HFFc6 (cell line): ENCODE data around the gene CDH23. TPM values are rescaled to one million over a fixed set of nuclear protein-coding genes. Genes with fewer than 3 reads are reported as not detected.

ENCODE experiments used
- DNase-seq: peaks from one replicate; pipeline ENCODE4 v3.0.0-alpha.2; 2018
- H3K27ac Mint-ChIP-seq: 2 replicates; pipeline ENCODE4 v1.8.0; 2020; ENCODE audit warnings: mild to moderate bottlenecking, mixed read lengths
- H3K27me3 Mint-ChIP-seq: 2 replicates; pipeline ENCODE4 v1.8.0; 2021; ENCODE audit warnings: mild to moderate bottlenecking, moderate library complexity, mixed read lengths; ENCODE audit not compliant: insufficient read depth
- H3K36me3 Mint-ChIP-seq: 2 replicates; pipeline ENCODE4 v1.8.0; 2021; ENCODE audit warnings: low read depth, mixed read lengths
- H3K4me1 Mint-ChIP-seq: 2 replicates; pipeline ENCODE4 v1.8.0; 2020; ENCODE audit warnings: low read depth, mixed read lengths
- H3K4me3 Mint-ChIP-seq: 2 replicates; pipeline ENCODE4 v1.8.0; 2020; ENCODE audit warnings: mild to moderate bottlenecking, moderate library complexity, mixed read lengths
- H3K9me3 Mint-ChIP-seq: 2 replicates; pipeline ENCODE4 v1.8.0; 2020; ENCODE audit warnings: mild to moderate bottlenecking, mixed read lengths
- CTCF ChIP-seq: fragments of 200-600 bp; sonication (generic); IDR thresholded peaks from 2 replicates; pipeline ENCODE4 v1.5.0; 2021; ENCODE audit warnings: antibody characterized with exemption, mild to moderate bottlenecking
- total RNA-seq, 6 experiments: library from RNA; stranded (reverse); fragmentation: NEBNext Ultra II Directional; extraction: Animal tissue kit (Norgen Biotek cat#: 25700); gene quantifications; 2 replicates in 1 of 6; 3 replicates in 5 of 6; pipeline ENCODE4 v1.2.3, GENCODE V29; 2021

The CDH23 gene
- total RNA-seq, 6 experiments from 2014 or later, result 0.02 to 0.11 (median 0.04) TPM; not detected in 2

DNA sequence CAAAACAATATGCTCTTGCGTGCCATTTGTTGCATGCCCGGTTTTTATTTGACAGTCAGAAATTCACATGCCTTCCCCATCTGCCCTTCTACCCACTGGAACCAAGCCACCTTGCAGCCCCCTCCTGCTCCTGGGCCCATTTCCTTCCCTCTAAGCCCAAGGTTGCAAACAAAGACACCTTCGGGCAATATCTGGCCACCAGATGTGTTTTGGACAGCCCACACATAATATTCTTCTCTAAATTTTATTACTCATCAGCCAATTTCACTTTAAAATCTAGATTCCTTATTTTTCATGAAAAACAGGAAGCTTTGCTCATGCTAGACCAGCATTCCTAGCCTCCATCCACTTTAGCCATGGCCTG is 341.1 kb downstream of the CDH23 start:
- no peak for TF ChIP-seq CTCF
- no peaks in the 10 kb centered on the region for H3K36me3 Mint-ChIP-seq
- H3K4me1 Mint-ChIP-seq, result peaks cover 7% of the 10 kb centered on the region
- DNase-seq, result no peak
- peaks cover 20% of the 10 kb centered on the region for H3K27me3 Mint-ChIP-seq
- H3K27ac Mint-ChIP-seq, result no peak overlapping the region
- H3K4me3 Mint-ChIP-seq, result no peak overlapping the region
- no peaks in the 10 kb centered on the region for H3K9me3 Mint-ChIP-seq

- H3K4me1 Mint-ChIP-seq, result peaks cover 7% of the 10 kb centered on the region
- H3K9me3 Mint-ChIP-seq, result no peaks in the 10 kb centered on the region
- H3K27me3 Mint-ChIP-seq, result peaks cover 10% of the 10 kb centered on the region
- no peak for DNase-seq
- H3K27ac Mint-ChIP-seq, result no peak overlapping the region
- no peak for TF ChIP-seq CTCF
- no peaks in the 10 kb centered on the region for H3K36me3 Mint-ChIP-seq
- no peak overlapping the region for H3K4me3 Mint-ChIP-seq
These were observed 342.7 kb downstream of the CDH23 start for GRCh38 chr10:71739358-71739900.

- peaks cover 7% of the 10 kb centered on the region for H3K4me1 Mint-ChIP-seq
- TF ChIP-seq CTCF, result no peak; the same call in 1 of the 2 replicates
- no peak overlapping the region for H3K4me3 Mint-ChIP-seq
- H3K27ac Mint-ChIP-seq, result peak overlapping the region; percentile 20; the same call in 1 of the 2 replicates
- H3K36me3 Mint-ChIP-seq, result no peaks in the 10 kb centered on the region
- peak; percentile 62 for DNase-seq
- peaks cover 9% of the 10 kb centered on the region for H3K27me3 Mint-ChIP-seq
- H3K9me3 Mint-ChIP-seq, result no peaks in the 10 kb centered on the region
These were observed 343.4 kb downstream of the CDH23 start for GRCh38 chr10:71740069-71740653.

DNA sequence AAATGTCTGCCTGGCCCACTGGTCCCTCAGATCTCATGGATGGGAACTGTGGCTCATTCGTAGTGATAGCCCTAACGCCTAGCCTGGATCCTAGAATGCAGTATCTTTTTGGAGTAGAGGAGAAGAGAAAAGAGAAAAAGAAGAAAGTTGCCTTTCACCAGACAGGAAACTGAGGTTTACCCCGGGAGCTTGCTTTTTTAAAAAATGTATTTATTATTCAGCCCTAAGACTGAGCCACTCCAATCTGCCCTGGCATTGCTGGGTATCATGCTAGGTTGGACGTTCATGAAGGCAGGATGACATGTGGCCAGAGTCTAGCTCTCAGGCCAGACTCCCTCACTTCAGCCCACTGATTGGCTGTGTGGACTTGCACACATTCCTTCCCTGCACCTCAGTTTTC is 344.3 kb downstream of the CDH23 start:
- H3K27ac Mint-ChIP-seq, result no peak overlapping the region
- no peaks in the 10 kb centered on the region for H3K36me3 Mint-ChIP-seq
- no peak for DNase-seq
- H3K4me3 Mint-ChIP-seq, result no peak overlapping the region
- H3K9me3 Mint-ChIP-seq, result no peaks in the 10 kb centered on the region
- peaks cover 9% of the 10 kb centered on the region for H3K27me3 Mint-ChIP-seq
- H3K4me1 Mint-ChIP-seq, result peaks cover 7% of the 10 kb centered on the region
- no peak for TF ChIP-seq CTCF

- peaks cover 7% of the 10 kb centered on the region for H3K4me1 Mint-ChIP-seq
- no peaks in the 10 kb centered on the region for H3K36me3 Mint-ChIP-seq
- H3K27me3 Mint-ChIP-seq, result peaks cover 9% of the 10 kb centered on the region
- DNase-seq, result no peak
- no peak for TF ChIP-seq CTCF
- no peak overlapping the region for H3K27ac Mint-ChIP-seq
- H3K9me3 Mint-ChIP-seq, result no peaks in the 10 kb centered on the region
- H3K4me3 Mint-ChIP-seq, result no peak overlapping the region
These were observed 345.0 kb downstream of the CDH23 start for GRCh38 chr10:71741671-71742070.
